Measurements from ENCODE around the gene MPP2.
"Not testable (repeated sequence)": the region's sequence is repeated elsewhere in the genome, so short reads cannot be mapped to it uniquely, and the experiment has no call there.

MPP2 gene

GRCh38 chr17:43907425-43907981 is at the start of gene MPP2:
MPP2 (minus strand) TSS chr17:43907536; CDS start chr17:43904460, 3,076 bp downstream.
- DNase-seq: peak; percentile 58 to 62

GRCh38 chr17:43956222-43956621 is 48.9 kb upstream of the MPP2 start:
- DNase-seq: no peak

- DNase-seq: no peak
Measured at GRCh38 chr17:43953746-43954145, 46.4 kb upstream of the MPP2 start, which contains the start of gene PYY. PYY (minus strand) TSS chr17:43953940; CDS start chr17:43953483, 457 bp downstream.

GRCh38 chr17:43952724-43953666 is 45.7 kb upstream of the MPP2 start:
- DNase-seq: no peak

- no peak for DNase-seq
Measured at GRCh38 chr17:43952351-43952723, 45.0 kb upstream of the MPP2 start.

GRCh38 chr17:43951750-43952149 is 44.4 kb upstream of the MPP2 start:
- no peak for DNase-seq

- no peak for DNase-seq
Measured at GRCh38 chr17:43950554-43950953, 43.2 kb upstream of the MPP2 start.

- no peak for DNase-seq
Measured at GRCh38 chr17:43949781-43950180, 42.4 kb upstream of the MPP2 start.

- no peak for DNase-seq
Measured at GRCh38 chr17:43946781-43947180, 39.4 kb upstream of the MPP2 start.

- no peak for DNase-seq
Measured at GRCh38 chr17:43945074-43945829, 37.9 kb upstream of the MPP2 start.

GRCh38 chr17:43942051-43942685 is 34.8 kb upstream of the MPP2 start, which contains the start of gene PPY:
PPY (minus strand) TSS chr17:43942476; CDS start chr17:43941654, 822 bp downstream.
- DNase-seq: no peak

GRCh38 chr17:43940630-43941029 is 33.3 kb upstream of the MPP2 start:
- peak in 1 of 2 donors; percentile 11 for DNase-seq

GRCh38 chr17:43939886-43940285 is 32.5 kb upstream of the MPP2 start:
- DNase-seq: no peak

- DNase-seq: not testable (repeated sequence)
Measured at GRCh38 chr17:43939452-43939851, 32.1 kb upstream of the MPP2 start.

GRCh38 chr17:43938838-43939182 is 31.5 kb upstream of the MPP2 start:
- DNase-seq: no peak

GRCh38 chr17:43936434-43936833 is 29.1 kb upstream of the MPP2 start:
- no peak for DNase-seq

- DNase-seq: no peak
Measured at GRCh38 chr17:43935926-43936261, 28.6 kb upstream of the MPP2 start.

GRCh38 chr17:43935204-43935925 is 28.0 kb upstream of the MPP2 start:
- DNase-seq: no peak

- DNase-seq: no peak
Measured at GRCh38 chr17:43932923-43933322, 25.6 kb upstream of the MPP2 start.

GRCh38 chr17:43932357-43932756 is 25.0 kb upstream of the MPP2 start:
- no peak for DNase-seq

GRCh38 chr17:43931062-43931571 is 23.8 kb upstream of the MPP2 start:
- DNase-seq: no peak

GRCh38 chr17:43928609-43929008 is 21.3 kb upstream of the MPP2 start:
- DNase-seq: no peak

Measured in CD4-positive, alpha-beta T cell treated with Interleukin-1 beta for 1 hour (primary cell).